Erythroblast (primary cell): ENCODE results near the gene RSPH9.
A peak's percentile ranks its signal among the peaks of the same experiment; 100 is the strongest.
"Not testable (repeated sequence)": the region's sequence is repeated elsewhere in the genome, so short reads cannot be mapped to it uniquely, and the experiment has no call there.

Experiments
- DNase-seq, 2 experiments: peaks; one replicate each; lab custom pipeline; 2025; lab: John Stamatoyannopoulos, UW
- GATA1 ChIP-seq: IDR thresholded peaks from 2 replicates; pipeline ENCODE4 v1.6.1; 2011; ENCODE audit warnings: low read depth, mild to moderate bottlenecking, control low read depth, low read length, moderate library complexity
- POLR2A ChIP-seq: IDR thresholded peaks from 2 replicates; pipeline ENCODE4 v1.6.1; 2011; ENCODE audit warnings: mild to moderate bottlenecking, low read length

Gene RSPH9

GRCh38 chr6:43635387-43636307 is 9.2 kb upstream of the RSPH9 start, which contains the start of gene MAD2L1BP:
Gene MAD2L1BP, plus strand, starts transcription at chr6:43635840. Its CDS starts 36 bp downstream, at chr6:43635876.
- TF ChIP-seq POLR2A (peak; percentile 96), GATA1 (no peak)
- peak; percentile 86 to 88 for DNase-seq

- TF ChIP-seq POLR2A, result no peak
- TF ChIP-seq GATA1, result no peak
- peak in 1 of 2 experiments; percentile 53 for DNase-seq
These were observed 8.6 kb upstream of the RSPH9 start for GRCh38 chr6:43636308-43636659.

GRCh38 chr6:43639984-43640800 is 4.6 kb upstream of the RSPH9 start:
- TF ChIP-seq POLR2A (no peak), GATA1 (no peak)
- no peak for DNase-seq

- DNase-seq, result no peak
- no peak for TF ChIP-seq POLR2A
- no peak for TF ChIP-seq GATA1
These were observed 753 bp downstream of the RSPH9 start for GRCh38 chr6:43645613-43645964.

GRCh38 chr6:43647613-43648012 is 2.8 kb downstream of the RSPH9 start:
- TF ChIP-seq GATA1 (no peak), POLR2A (no peak)
- DNase-seq, result no peak

- no peak for TF ChIP-seq POLR2A
- no peak for TF ChIP-seq GATA1
- DNase-seq, result no peak
These were observed 3.4 kb downstream of the RSPH9 start for GRCh38 chr6:43648248-43648647.

- not testable (repeated sequence) for DNase-seq
These were observed 8.0 kb downstream of the RSPH9 start for GRCh38 chr6:43652822-43653221.

- DNase-seq, result no peak
- TF ChIP-seq POLR2A, result no peak
- no peak for TF ChIP-seq GATA1
These were observed 12.5 kb downstream of the RSPH9 start for GRCh38 chr6:43657221-43657802.

GRCh38 chr6:43658161-43658560 is 13.3 kb downstream of the RSPH9 start:
- DNase-seq, result no peak
- TF ChIP-seq GATA1 (no peak), POLR2A (no peak)

- DNase-seq, result not testable (repeated sequence)
These were observed 18.1 kb downstream of the RSPH9 start for GRCh38 chr6:43662948-43663347.

- TF ChIP-seq GATA1 (no peak), POLR2A (no peak)
- no peak for DNase-seq
These were observed 20.5 kb downstream of the RSPH9 start for GRCh38 chr6:43665376-43665775.

- DNase-seq, result no peak
These were observed 21.5 kb downstream of the RSPH9 start for GRCh38 chr6:43666196-43666920.

GRCh38 chr6:43667245-43668150 is 22.7 kb downstream of the RSPH9 start:
- no peak for TF ChIP-seq POLR2A
- TF ChIP-seq GATA1, result no peak
- peak; percentile 72 to 89 for DNase-seq

More at GRCh38 chr6:43666196-43666920, 21.5 kb downstream of the RSPH9 start:
- TF ChIP-seq POLR2A (no peak), GATA1 (no peak)
